HEK293 (cell line): ENCODE measurements around the gene GPR21.

Experiments
- CTCF ChIA-PET: fragments of 350-600 bp; formaldehyde crosslinking; extraction: SDS; loops from one replicate; lab custom pipeline; 2021; ENCODE audit warnings: antibody characterized with exemption; lab: Yijun Ruan, JAX
- POLR2A ChIA-PET: fragments of 300-600 bp; formaldehyde crosslinking; extraction: SDS; loops from one replicate; lab custom pipeline; 2020; ENCODE audit warnings: antibody characterized with exemption, inconsistent platforms; lab: Yijun Ruan, JAX
- H3K27ac ChIP-seq: fragments of 200-500 bp; sonication (Bioruptor generic); 2 replicates; pipeline ENCODE4 v1.5.1; 2014; ENCODE audit warnings: low read depth, low read length, control low read depth, inconsistent platforms; ENCODE audit errors: extremely low read depth
- H3K36me3 ChIP-seq, 2 experiments: fragments of 200-500 bp in 1 of 2; sonication (Bioruptor generic) in 1 of 2; 1 replicate in 1 of 2; 2 replicates in 1 of 2; pipeline ENCODE4 v1.5.1; 2014 to 2017; ENCODE audit warnings: inconsistent platforms in 2 of 2, low read length in 2 of 2; ENCODE audit not compliant: control insufficient read depth in 2 of 2, insufficient read depth in 1 of 2
- H3K4me1 ChIP-seq: fragments of 200-500 bp; sonication (Bioruptor generic); 2 replicates; pipeline ENCODE4 v1.5.1; 2014; ENCODE audit warnings: mild to moderate bottlenecking, low read length, inconsistent platforms; ENCODE audit not compliant: control insufficient read depth, insufficient read depth
- H3K4me3 ChIP-seq: 2 replicates; pipeline ENCODE4 v1.5.1; 2011; ENCODE audit warnings: low read depth, mild to moderate bottlenecking, control low read depth, low read length, moderate library complexity
- H3K9me3 ChIP-seq: fragments of 200-500 bp; sonication (Bioruptor generic); 2 replicates; pipeline ENCODE4 v1.5.1; 2014; ENCODE audit warnings: low read depth, low read length, inconsistent platforms; ENCODE audit not compliant: control insufficient read depth, insufficient read depth
- GFI1B ChIP-seq: fragments of 450-650 bp; formaldehyde crosslinking; IDR thresholded peaks from 2 replicates; pipeline ENCODE4 v1.5.1; 2016; ENCODE audit warnings: missing biosample characterization, missing genetic modification characterization
- OVOL3 ChIP-seq: fragments of 450-650 bp; formaldehyde crosslinking; IDR thresholded peaks from 2 replicates; pipeline ENCODE4 v1.5.1; 2016; ENCODE audit warnings: missing biosample characterization, missing genetic modification characterization
- RBAK ChIP-seq: fragments of 450-650 bp; formaldehyde crosslinking; IDR thresholded peaks from 2 replicates; pipeline ENCODE4 v1.5.1; 2016; ENCODE audit warnings: missing biosample characterization, missing genetic modification characterization
- REST ChIP-seq: fragments of 450-650 bp; formaldehyde crosslinking; IDR thresholded peaks from 2 replicates; pipeline ENCODE4 v1.5.1; 2016; ENCODE audit warnings: missing biosample characterization, missing genetic modification characterization
- ZBTB17 ChIP-seq: fragments of 450-650 bp; formaldehyde crosslinking; IDR thresholded peaks from 2 replicates; pipeline ENCODE4 v1.5.1; 2016; ENCODE audit warnings: missing biosample characterization, missing genetic modification characterization
- ZNF2 ChIP-seq: fragments of 450-650 bp; formaldehyde crosslinking; IDR thresholded peaks from 2 replicates; pipeline ENCODE4 v1.5.1; 2016; ENCODE audit warnings: missing biosample characterization, missing genetic modification characterization
- ZNF248 ChIP-seq: fragments of 450-650 bp; formaldehyde crosslinking; IDR thresholded peaks from 2 replicates; pipeline ENCODE4 v1.5.1; 2017; ENCODE audit warnings: missing biosample characterization, missing genetic modification characterization
- ZNF292 ChIP-seq: fragments of 450-650 bp; formaldehyde crosslinking; IDR thresholded peaks from 2 replicates; pipeline ENCODE4 v1.5.1; 2016; ENCODE audit warnings: low read depth, missing biosample characterization, missing genetic modification characterization, borderline replicate concordance
- ZNF335 ChIP-seq: fragments of 450-650 bp; formaldehyde crosslinking; conservative IDR thresholded peaks from 2 replicates; pipeline ENCODE4 v1.5.1; 2016; ENCODE audit warnings: missing biosample characterization, missing genetic modification characterization
- ZNF354C ChIP-seq: fragments of 450-650 bp; formaldehyde crosslinking; IDR thresholded peaks from 2 replicates; pipeline ENCODE4 v1.5.1; 2016; ENCODE audit warnings: missing biosample characterization, missing genetic modification characterization, low read depth, borderline replicate concordance
- ZNF404 ChIP-seq: fragments of 450-650 bp; formaldehyde crosslinking; IDR thresholded peaks from 2 replicates; pipeline ENCODE4 v1.5.1; 2017; ENCODE audit warnings: missing biosample characterization, missing genetic modification characterization
- ZNF518A ChIP-seq: fragments of 450-650 bp; formaldehyde crosslinking; conservative IDR thresholded peaks from 2 replicates; pipeline ENCODE4 v1.5.1; 2016; ENCODE audit warnings: low read depth, missing biosample characterization, missing genetic modification characterization
- ZNF555 ChIP-seq: fragments of 450-650 bp; formaldehyde crosslinking; conservative IDR thresholded peaks from 2 replicates; pipeline ENCODE4 v1.5.1; 2017; ENCODE audit warnings: missing biosample characterization, mild to moderate bottlenecking, missing genetic modification characterization, inconsistent platforms
- ZNF792 ChIP-seq: fragments of 450-650 bp; formaldehyde crosslinking; IDR thresholded peaks from 2 replicates; pipeline ENCODE4 v1.5.1; 2016; ENCODE audit warnings: missing biosample characterization, missing genetic modification characterization
- ZNF843 ChIP-seq: fragments of 450-650 bp; formaldehyde crosslinking; IDR thresholded peaks from 2 replicates; pipeline ENCODE4 v1.5.1; 2016; ENCODE audit warnings: missing biosample characterization, missing genetic modification characterization
- ZSCAN16 ChIP-seq: fragments of 450-650 bp; formaldehyde crosslinking; IDR thresholded peaks from 2 replicates; pipeline ENCODE4 v1.5.1; 2016; ENCODE audit warnings: missing biosample characterization, missing genetic modification characterization
- TF ChIP-seq, protein P1 (sequence below): fragments of 450-650 bp; formaldehyde crosslinking; IDR thresholded peaks from 2 replicates; pipeline ENCODE4 v1.5.1; 2016; ENCODE audit warnings: missing biosample characterization, missing genetic modification characterization

Gene GPR21

DNA sequence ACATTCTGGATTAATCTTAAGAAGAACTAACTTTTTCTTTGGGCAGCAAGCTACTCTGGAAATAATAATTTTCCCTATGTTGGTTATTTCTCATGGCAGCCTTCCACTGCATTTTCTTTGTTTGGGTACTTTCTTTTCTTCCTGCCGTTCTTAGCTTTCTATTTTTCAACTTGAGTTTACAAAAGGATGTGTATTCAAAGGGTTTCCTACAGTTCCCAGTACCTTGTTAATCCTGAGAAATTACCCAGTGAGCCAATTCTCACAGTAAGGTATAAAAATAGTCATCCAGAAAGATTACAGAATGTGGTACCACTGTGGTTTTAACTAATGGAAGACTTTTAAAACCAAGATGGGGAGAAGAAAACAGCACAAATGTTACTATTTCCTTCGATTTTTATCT is 20.2 kb downstream of the GPR21 start:
- TF ChIP-seq, protein P1, sequence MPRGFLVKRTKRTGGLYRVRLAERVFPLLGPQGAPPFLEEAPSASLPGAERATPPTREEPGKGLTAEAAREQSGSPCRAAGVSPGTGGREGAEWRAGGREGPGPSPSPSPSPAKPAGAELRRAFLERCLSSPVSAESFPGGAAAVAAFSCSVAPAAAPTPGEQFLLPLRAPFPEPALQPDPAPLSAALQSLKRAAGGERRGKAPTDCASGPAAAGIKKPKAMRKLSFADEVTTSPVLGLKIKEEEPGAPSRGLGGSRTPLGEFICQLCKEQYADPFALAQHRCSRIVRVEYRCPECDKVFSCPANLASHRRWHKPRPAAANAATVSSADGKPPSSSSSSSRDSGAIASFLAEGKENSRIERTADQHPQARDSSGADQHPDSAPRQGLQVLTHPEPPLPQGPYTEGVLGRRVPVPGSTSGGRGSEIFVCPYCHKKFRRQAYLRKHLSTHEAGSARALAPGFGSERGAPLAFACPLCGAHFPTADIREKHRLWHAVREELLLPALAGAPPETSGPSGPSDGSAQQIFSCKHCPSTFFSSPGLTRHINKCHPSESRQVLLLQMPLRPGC (tag by site-specific recombination): no peak
- TF ChIP-seq GFI1B (tag by site-specific recombination): no peak
- TF ChIP-seq REST (tag by site-specific recombination): no peak
- no peak for TF ChIP-seq ZNF2 (tag by site-specific recombination)
- TF ChIP-seq ZNF792: no peak
- TF ChIP-seq ZNF555 (tag by site-specific recombination): no peak
- no peak for TF ChIP-seq ZNF292 (tag by site-specific recombination)
- TF ChIP-seq ZNF843 (tag by site-specific recombination): no peak
- no peak for TF ChIP-seq ZNF518A (tag by site-specific recombination)
- TF ChIP-seq ZNF404 (tag by site-specific recombination): no peak
- no peak for TF ChIP-seq ZBTB17 (tag by site-specific recombination)
- no peak for TF ChIP-seq OVOL3
- no peak for TF ChIP-seq RBAK (tag by site-specific recombination)
- TF ChIP-seq ZNF335 (tag by site-specific recombination): no peak
- no peak for TF ChIP-seq ZNF248 (tag by site-specific recombination)
- TF ChIP-seq ZSCAN16 (tag by site-specific recombination): no peak
- no peak for TF ChIP-seq ZNF354C (tag by site-specific recombination)
- Histone ChIP-seq H3K9me3 (no peaks in the 10 kb centered on the region), H3K4me3 (no peak overlapping the region), H3K4me1 (no peaks in the 10 kb centered on the region), H3K27ac (no peak overlapping the region), H3K36me3 (peaks cover 0 to 17% of the 10 kb centered on the region in 2 experiments; a peak in 1 of 3 replicates)
- ChIA-PET CTCF (no interaction called here), POLR2A (no interaction called here)
